Nephron progenitor cell (in vitro differentiated cells): ENCODE results near the gene GPR75.
"Not testable (repeated sequence)": the region's sequence is repeated elsewhere in the genome, so short reads cannot be mapped to it uniquely, and the experiment has no call there.

Experiments used
- DNase-seq: peaks from one replicate; pipeline ENCODE4 v3.0.0; 2021
- H3K27ac Mint-ChIP-seq: 2 replicates; pipeline ENCODE4 v1.8.0; 2021; ENCODE audit warnings: mild to moderate bottlenecking, moderate library complexity, mixed read lengths
- H3K27me3 Mint-ChIP-seq: 2 replicates; pipeline ENCODE4 v1.8.0; 2021; ENCODE audit warnings: mild to moderate bottlenecking, low read depth, mixed read lengths; ENCODE audit not compliant: poor library complexity
- H3K36me3 Mint-ChIP-seq: 2 replicates; pipeline ENCODE4 v1.8.0; 2021; ENCODE audit warnings: low read depth, mixed read lengths
- H3K4me1 Mint-ChIP-seq: 2 replicates; pipeline ENCODE4 v1.8.0; 2021; ENCODE audit warnings: mixed read lengths
- H3K4me3 Mint-ChIP-seq: 2 replicates; pipeline ENCODE4 v1.8.0; 2021; ENCODE audit warnings: mild to moderate bottlenecking, moderate library complexity, mixed read lengths
- H3K9me3 Mint-ChIP-seq: 2 replicates; pipeline ENCODE4 v1.8.0; 2021; ENCODE audit warnings: mild to moderate bottlenecking, moderate library complexity, mixed read lengths
- TF ChIP-seq, protein P1 (sequence below): fragments of 200-600 bp; sonication (generic); IDR thresholded peaks from 2 replicates; pipeline ENCODE4 v1.5.0; 2021; ENCODE audit warnings: antibody characterized with exemption

Gene GPR75

DNA sequence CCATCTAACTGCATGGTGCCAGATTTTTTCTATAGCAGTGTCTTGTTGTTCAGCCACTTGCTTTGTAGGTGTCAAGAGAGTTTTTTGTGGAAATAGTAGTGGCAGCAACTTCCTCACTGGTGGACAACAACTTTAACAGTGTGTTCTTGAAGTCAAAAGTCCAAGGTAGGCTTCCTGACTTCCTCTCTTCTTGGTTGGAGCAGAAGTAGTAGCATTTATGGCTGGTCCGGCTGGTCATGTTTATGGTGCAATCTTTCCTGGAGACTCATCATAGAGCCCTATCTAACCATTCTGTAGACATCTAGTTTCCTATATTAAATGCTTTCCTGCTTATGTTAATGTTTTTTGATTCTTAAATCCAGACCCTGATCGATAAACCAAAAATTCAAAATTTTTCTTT is 11.7 kb downstream of the GPR75 start:
- H3K4me1 Mint-ChIP-seq: peaks cover 8% of the 10 kb centered on the region
- H3K27ac Mint-ChIP-seq: no peak overlapping the region
- TF ChIP-seq, protein P1, sequence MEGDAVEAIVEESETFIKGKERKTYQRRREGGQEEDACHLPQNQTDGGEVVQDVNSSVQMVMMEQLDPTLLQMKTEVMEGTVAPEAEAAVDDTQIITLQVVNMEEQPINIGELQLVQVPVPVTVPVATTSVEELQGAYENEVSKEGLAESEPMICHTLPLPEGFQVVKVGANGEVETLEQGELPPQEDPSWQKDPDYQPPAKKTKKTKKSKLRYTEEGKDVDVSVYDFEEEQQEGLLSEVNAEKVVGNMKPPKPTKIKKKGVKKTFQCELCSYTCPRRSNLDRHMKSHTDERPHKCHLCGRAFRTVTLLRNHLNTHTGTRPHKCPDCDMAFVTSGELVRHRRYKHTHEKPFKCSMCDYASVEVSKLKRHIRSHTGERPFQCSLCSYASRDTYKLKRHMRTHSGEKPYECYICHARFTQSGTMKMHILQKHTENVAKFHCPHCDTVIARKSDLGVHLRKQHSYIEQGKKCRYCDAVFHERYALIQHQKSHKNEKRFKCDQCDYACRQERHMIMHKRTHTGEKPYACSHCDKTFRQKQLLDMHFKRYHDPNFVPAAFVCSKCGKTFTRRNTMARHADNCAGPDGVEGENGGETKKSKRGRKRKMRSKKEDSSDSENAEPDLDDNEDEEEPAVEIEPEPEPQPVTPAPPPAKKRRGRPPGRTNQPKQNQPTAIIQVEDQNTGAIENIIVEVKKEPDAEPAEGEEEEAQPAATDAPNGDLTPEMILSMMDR: no peak
- no peak for DNase-seq
- peaks cover 27% of the 10 kb centered on the region for H3K36me3 Mint-ChIP-seq
- H3K4me3 Mint-ChIP-seq: no peak overlapping the region
- no peaks in the 10 kb centered on the region for H3K27me3 Mint-ChIP-seq
- no peaks in the 10 kb centered on the region for H3K9me3 Mint-ChIP-seq

DNA sequence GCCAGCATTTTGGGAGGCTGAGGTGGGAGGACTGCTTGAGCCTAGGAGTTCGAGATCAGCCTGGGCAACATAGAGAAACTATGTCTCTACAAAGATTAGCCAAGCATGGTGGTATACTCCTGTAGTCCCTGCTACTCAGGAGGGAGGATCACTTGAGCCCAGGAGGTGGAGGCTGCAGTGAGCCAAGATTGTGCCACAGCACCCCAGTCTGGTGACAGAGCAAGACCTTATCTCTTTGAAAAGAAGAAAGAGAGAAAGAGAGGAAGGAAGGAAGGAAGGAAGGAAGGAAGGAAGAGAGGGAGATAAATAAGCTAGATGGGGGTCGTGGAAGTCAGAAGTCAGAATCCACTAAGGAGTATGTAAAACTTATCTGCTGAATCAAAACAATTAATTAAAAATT is 16.2 kb downstream of the GPR75 start:
- Mint-ChIP-seq H3K36me3 (peaks cover 16% of the 10 kb centered on the region), H3K27me3 (no peaks in the 10 kb centered on the region), H3K4me3 (no peak overlapping the region), H3K9me3 (peaks cover 13% of the 10 kb centered on the region), H3K27ac (peak overlapping the region; percentile 64), H3K4me1 (no peaks in the 10 kb centered on the region)
- TF ChIP-seq, protein P1: no peak
- no peak for DNase-seq

DNA sequence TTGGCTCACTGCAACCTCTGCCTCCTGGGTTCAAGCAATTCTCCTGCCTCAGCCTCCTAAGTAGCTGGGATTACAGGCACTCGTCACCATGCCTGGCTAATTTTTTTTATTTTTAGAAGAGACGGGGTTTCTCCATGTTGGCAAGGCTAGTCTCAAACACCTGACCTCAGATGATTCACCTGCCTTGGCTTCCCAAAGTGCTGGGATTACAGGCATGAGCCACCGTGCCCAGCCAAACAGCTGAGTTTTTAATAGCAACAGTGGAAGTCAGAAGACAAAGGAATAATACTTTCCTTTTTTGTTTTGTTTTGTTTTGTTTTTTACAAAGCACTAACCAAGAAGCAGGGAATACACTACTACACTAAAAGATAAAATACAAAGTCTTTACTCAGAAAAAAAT is 16.9 kb downstream of the GPR75 start:
- Mint-ChIP-seq H3K27ac (no peak overlapping the region), H3K27me3 (no peaks in the 10 kb centered on the region), H3K36me3 (peaks cover 10% of the 10 kb centered on the region), H3K4me1 (no peaks in the 10 kb centered on the region), H3K4me3 (no peak overlapping the region), H3K9me3 (peaks cover 13% of the 10 kb centered on the region)
- DNase-seq: no peak
- TF ChIP-seq, protein P1: no peak

DNA sequence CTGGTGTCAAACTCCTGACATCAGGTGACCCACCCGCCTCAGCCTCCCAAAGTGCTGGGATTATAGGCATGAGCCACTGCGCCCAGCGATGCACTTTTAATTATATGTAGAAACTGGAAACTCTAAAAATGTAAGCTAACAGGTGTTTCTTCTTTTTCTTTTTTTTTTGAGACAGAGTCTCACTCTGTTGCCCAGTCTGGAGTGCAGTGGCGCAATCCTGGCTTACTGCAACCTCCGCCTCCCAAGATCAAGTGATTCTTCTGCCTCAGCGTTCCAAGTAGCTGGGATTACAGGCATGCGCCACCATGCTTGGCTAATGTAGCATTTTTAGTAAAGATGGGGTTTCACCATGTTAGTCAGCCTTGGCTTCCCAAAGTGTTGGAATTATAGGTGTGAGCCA is 18.1 kb downstream of the GPR75 start:
- H3K9me3 Mint-ChIP-seq: peaks cover 13% of the 10 kb centered on the region
- not testable (repeated sequence) for H3K4me3 Mint-ChIP-seq, H3K4me1 Mint-ChIP-seq, H3K27me3 Mint-ChIP-seq, DNase-seq, H3K27ac Mint-ChIP-seq, H3K36me3 Mint-ChIP-seq

DNA sequence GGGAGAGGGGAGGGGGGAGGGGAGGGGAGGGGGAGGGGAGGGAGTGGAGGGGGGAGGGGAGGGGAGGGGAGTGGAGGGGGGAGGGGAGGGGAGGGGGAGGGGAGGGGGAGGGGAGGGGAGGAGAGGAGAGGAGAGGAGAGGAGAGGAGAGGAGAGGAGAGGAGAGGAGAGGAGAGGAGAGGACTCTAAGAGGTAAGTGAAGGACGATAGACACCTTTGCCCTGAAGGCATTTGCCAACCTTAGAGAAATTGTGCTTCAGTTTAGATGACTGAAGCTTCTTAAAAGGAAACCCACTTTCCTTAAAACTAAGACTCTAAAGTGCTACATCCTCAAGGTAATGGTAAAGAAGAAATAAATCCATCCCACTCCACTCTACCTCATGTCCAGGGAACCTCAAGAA is 19.2 kb downstream of the GPR75 start:
- Mint-ChIP-seq H3K27ac (no peak overlapping the region), H3K36me3 (peaks cover 13% of the 10 kb centered on the region), H3K4me3 (no peak overlapping the region), H3K4me1 (no peaks in the 10 kb centered on the region), H3K9me3 (peaks cover 13% of the 10 kb centered on the region), H3K27me3 (no peaks in the 10 kb centered on the region)
- DNase-seq: no peak
- TF ChIP-seq, protein P1: no peak

DNA sequence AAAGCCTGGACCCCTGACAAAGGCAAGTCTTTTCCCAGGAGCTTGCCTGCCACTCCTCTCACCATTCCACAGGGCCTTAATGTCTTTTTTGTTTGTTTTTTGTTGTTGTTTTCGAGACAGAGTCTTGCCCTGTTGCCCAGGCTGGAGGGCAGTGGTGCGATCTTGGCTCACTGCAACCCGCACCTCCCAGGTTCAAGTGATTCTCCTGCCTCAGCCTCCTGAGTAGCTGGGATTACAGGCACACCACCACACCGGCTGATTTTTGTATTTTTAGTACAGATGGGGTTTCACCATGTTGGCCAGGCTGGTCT is 29.8 kb downstream of the GPR75 start:
- not testable (repeated sequence) for H3K27me3 Mint-ChIP-seq, DNase-seq, H3K4me1 Mint-ChIP-seq, H3K9me3 Mint-ChIP-seq, H3K4me3 Mint-ChIP-seq, H3K27ac Mint-ChIP-seq
- peaks cover 17% of the 10 kb centered on the region for H3K36me3 Mint-ChIP-seq

DNA sequence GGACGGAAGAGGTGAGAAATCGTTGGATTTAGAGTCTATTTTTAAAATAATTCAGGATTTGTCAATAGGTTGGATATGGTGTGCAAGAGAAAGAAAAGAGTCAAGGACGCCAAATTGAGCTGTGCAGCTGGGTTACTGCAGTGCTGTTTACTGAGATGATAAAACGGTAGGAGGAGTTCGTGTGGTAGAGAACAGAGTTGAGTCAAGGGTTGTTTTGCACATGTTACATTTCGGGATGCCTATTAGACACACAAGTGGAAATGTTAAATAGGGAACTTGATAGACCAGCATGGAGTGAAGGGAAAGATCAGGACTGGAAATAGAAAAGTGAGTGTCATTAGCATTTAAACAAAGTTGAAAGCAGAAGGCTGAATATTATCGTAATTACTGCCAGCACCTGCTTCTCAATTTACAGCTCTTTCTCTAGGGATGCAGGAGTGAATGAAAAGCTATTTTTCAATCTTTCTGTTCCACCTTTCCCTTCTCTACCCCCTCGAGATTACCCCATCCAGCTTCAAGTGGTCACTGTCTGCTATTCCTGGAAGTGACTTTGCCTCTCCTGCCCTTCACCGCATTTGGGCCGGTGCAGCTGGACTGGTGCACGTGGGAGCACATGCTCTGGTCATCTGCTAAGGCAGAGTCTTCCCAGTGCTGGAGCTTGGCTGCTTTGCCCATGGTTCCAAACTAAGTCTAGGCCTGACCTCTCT is 30.3 kb downstream of the GPR75 start:
- H3K4me1 Mint-ChIP-seq: no peaks in the 10 kb centered on the region
- H3K27me3 Mint-ChIP-seq: no peaks in the 10 kb centered on the region
- TF ChIP-seq, protein P1: no peak
- no peak for DNase-seq
- no peak overlapping the region for H3K27ac Mint-ChIP-seq
- H3K36me3 Mint-ChIP-seq: peaks cover 13% of the 10 kb centered on the region
- H3K4me3 Mint-ChIP-seq: no peak overlapping the region
- H3K9me3 Mint-ChIP-seq: no peaks in the 10 kb centered on the region
